ENCODE data around the gene PHC2.

DNA sequence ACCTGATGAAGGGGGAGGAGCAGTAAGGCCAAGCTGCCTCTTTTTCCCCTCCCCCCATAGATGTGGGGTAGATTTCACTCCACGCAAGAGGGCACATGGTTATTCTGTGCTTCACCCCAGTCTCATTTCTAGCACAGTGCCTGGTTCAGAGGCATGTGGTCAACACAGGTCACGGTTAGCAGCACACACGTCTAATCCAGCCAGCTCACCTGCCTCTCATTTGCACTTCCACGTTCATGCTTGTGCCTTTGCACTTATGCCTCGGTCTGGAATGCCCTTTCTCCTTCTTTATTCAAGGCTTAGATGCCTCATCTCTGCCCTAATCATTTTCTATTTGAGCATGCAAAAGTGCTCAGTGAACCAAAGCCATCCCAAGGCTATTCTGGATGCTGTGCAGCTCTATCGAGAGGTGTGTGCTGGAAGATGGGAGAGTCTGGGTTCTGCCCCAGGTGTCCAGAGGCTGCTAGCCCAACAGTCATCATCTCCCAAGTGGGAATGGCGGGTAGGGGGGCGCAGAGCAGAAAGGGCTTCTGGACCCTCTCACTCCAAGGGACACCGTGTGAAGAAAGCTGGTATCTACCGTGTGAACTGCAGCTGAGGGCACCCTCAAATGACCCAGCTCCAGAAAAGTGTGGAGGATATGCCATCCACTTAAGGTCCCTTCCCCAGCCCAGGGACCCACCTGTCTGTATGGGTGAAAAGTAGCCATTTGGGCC lies 107.9 kb downstream of the PHC2 start:
- TF ChIP-seq, protein P1, sequence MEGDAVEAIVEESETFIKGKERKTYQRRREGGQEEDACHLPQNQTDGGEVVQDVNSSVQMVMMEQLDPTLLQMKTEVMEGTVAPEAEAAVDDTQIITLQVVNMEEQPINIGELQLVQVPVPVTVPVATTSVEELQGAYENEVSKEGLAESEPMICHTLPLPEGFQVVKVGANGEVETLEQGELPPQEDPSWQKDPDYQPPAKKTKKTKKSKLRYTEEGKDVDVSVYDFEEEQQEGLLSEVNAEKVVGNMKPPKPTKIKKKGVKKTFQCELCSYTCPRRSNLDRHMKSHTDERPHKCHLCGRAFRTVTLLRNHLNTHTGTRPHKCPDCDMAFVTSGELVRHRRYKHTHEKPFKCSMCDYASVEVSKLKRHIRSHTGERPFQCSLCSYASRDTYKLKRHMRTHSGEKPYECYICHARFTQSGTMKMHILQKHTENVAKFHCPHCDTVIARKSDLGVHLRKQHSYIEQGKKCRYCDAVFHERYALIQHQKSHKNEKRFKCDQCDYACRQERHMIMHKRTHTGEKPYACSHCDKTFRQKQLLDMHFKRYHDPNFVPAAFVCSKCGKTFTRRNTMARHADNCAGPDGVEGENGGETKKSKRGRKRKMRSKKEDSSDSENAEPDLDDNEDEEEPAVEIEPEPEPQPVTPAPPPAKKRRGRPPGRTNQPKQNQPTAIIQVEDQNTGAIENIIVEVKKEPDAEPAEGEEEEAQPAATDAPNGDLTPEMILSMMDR (IDR thresholded peaks at IDR 0.05), result no peak
- no peak for TF ChIP-seq POLR2A (IDR thresholded peaks at IDR 0.05)

Measured in lower leg skin (tissue), 3 donors.